ENCODE measurements around the gene KLHL29.

KLHL29 gene

DNA sequence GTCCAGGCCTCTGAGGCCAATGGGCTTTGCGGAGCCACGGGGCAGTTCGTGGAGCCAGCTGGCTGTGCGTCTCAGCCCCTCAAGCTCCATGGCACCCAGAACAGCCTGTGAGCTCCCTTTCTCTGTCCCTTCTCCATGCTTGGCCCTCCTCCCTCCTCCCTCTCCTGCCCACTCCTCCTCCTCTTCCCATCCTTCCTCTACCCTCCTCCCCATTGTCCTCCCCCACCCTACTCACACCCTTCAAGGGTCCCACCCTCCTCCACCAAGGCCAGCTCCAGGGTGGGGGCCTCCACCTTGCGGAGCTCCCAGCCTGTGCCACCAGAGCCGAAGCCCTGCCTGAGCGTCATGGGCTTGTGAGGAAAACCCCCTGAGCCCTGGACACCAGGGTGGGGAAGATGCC, 273.0 kb downstream of the KLHL29 start:
- in situ Hi-C loops (cut with HindIII; ENCODE audit: low pct_ligation_motif_present, low pct_unique_long_range_greater_than_20kb, low sequenced_read_pairs) = no loop called here

DNA sequence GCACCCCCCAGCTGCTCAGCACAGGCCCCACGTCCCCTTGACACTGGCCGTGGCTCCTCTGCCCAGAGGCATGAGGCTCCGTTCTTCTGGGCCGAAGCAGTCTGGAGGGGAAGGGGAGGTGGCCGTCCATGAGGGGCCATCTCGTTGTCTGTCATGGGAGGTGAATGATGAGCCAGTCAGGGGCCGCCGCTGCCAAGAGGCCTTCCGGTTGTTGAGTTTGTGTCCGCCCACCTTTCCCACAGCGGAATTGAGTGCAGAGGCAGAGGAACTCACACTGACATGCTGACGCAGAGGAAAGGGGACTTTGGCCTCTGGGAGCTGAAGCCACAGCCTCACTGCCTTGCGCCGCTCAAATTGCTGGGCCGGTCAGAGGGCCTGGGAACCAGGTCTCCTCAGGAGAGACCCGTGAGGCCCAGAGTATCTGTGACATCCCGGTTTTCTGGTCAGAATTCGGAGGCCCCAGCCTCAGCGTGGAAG, 273.5 kb downstream of the KLHL29 start:
- DNase-seq = no peak
- in situ Hi-C loops (cut with HindIII; ENCODE audit: low pct_ligation_motif_present, low pct_unique_long_range_greater_than_20kb, low sequenced_read_pairs) = no loop called here

More for the DNA sequence above, 273.0 kb downstream of the KLHL29 start:
- no peak for DNase-seq

DNA sequence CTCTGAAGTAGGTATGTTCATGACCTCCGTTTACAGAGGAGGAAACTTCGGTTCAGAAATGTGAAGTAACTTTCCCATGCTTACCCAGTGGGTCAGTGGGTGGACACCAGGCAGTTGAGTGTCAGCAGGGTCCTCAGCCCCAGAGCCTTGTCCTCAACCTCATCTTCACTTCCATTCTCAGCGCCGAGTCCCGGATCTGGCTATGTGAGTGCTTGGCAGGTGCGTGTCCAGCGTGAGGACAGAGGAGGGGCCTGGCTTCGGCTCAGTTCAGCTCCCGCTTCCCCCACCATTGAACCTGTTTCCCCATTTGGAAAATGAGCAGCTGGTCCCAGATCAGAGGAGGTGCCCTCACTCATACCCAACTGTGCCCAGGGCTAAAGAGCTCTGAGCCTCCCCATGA, 274.3 kb downstream of the KLHL29 start:
- DNase-seq = no peak
- in situ Hi-C loops (cut with HindIII; ENCODE audit: low pct_ligation_motif_present, low pct_unique_long_range_greater_than_20kb, low sequenced_read_pairs) = no loop called here

DNA sequence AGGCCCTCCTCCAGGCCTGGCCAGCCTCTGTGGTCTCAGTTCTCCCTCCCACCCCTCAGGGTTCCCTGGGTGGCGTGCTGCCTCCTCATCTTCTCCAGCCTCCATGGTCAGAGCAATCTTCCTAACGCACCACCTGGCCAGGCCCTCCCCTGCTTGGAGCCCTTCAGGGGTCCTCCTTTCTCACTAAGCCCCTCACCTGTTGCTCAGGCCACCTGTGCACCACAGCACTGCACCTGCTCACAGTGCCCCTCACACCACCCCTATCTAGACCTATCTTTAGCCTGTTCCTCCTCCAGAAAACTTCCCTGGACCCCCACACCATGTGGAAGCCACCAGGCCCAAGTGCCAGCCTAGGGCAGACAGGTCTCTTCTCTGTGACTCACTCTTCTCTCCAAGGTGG, 274.8 kb downstream of the KLHL29 start:
- DNase-seq = no peak
- in situ Hi-C loops (cut with HindIII; ENCODE audit: low pct_ligation_motif_present, low pct_unique_long_range_greater_than_20kb, low sequenced_read_pairs) = no loop called here

DNA sequence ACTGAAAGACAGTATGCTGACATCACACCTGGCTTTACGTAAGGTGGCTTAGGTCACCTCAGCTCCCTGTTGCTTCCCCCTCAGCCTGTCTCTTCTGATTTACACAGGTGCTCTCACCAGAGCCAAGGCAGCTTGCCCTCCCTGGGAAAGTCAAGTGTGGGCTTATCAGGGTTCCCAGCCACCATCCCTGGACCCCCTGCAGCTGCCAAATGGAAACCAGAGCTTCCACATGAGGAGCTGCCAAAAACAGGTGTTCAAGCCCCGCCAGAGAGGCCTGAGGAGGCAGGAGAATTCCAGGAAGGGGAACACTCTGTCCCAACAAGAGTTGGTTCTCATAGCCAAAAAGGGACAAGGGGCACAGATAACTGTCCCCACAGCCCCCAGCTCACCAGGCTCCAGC, 275.3 kb downstream of the KLHL29 start:
- DNase-seq = no peak
- in situ Hi-C loops (cut with HindIII; ENCODE audit: low pct_ligation_motif_present, low pct_unique_long_range_greater_than_20kb, low sequenced_read_pairs) = no loop called here

DNA sequence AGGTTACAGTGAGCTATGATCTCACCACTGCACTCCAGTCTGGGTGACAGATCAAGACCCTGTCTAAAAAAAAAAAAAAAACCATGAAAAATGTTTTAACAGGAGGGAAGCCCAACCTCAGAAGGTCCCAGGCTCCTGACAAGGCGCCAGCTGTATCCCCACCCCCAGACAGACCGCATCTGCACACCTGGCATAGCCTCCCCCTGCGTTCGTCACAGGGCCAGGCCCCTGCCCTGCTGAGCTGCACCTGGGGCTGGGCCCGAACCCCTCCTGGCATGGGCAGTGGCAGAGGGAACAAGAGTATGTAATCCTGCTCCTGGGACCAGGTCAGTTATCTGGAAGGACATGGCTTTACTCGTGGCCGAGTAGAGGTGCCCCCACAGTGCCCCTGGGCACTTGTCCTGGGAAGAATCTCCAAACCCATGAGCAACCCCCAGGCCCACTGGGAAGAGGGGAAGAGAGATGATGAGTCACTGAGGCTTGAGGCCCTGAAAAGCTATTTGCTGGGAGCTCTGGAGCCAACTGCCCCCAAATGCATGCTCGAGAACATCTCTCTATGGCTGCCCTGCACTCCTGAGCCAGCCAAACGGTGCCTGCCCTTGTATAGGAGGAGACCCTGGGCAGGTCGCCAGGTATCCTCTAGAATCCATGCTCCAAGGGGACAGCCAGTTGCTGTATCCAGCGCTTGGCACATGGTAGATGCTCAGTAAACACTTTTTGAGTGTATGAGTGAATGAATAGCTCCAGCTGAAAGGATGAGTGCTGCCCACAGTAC, 276.5 kb downstream of the KLHL29 start:
- DNase-seq = no peak
- in situ Hi-C loops (cut with HindIII; ENCODE audit: low pct_ligation_motif_present, low pct_unique_long_range_greater_than_20kb, low sequenced_read_pairs) = no loop called here

DNA sequence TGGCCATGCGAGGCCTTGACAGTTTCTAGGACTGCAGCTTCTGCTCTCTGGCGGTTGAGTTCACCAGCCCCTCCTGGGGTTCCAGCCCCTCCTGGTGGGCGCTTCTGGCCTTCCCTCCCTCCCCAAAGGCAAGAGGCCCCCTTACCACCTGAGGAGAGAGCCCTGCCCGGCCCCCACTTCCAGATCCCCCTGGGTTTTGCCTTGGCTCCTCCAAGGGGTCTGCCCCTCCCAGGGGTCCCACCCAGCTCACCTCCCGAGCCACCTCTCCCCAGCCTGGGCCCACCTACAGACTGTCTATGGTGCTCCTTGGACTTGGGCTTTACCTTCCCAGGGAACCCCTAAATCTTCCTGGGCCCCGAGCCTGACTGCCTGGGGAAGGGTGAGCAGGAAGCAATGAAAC, 277.5 kb downstream of the KLHL29 start:
- no peak for DNase-seq
- in situ Hi-C loops (cut with HindIII; ENCODE audit: low pct_ligation_motif_present, low pct_unique_long_range_greater_than_20kb, low sequenced_read_pairs) = no loop called here

DNA sequence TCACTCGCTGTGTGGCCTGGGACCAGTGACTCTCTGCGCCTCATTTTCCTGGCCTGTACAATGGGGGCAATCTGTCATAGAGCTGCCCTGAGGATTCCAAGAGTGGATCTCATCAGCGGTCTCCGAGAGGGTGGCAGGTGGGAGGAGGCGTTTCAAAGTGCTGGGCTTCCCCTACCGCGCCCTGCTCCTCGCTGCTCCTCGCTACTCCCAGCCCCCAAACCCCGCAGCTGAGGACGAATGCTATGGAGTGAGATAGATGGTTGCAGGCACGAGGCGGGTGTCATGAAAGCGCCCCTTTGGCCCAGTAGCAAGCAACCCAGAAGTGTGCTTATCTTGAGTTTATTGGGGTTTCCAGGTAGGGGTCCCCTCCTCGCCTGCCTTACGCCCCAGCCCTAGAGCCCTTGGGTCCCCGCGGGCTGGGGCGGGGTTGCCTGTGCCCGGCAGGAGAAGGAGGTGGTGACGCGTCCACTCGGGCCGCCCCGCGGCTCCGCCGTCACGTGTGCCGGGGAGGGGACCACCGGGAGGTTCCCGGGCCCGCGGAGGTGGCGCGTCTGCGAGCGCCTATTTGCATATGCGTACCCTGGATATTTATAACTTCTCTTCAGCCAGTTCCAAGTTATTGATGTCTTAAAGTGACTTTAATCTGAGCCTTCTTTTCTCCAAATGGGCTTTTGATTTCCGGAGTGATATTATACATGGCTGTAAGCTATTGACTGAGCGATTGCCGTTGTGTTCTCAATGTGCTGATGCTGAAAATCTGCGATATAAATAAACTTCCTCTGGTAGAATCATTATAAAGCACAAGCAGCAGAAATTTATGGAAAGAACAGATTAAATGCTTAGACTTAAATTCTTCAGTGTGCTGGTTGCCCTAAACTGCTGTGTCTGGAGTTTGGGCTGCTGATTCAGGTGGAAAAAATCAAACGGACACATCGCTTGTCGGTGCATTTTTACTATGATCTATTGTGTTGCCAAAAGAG, 278.3 kb downstream of the KLHL29 start:
- in situ Hi-C loops (cut with HindIII; ENCODE audit: low pct_ligation_motif_present, low pct_unique_long_range_greater_than_20kb, low sequenced_read_pairs) = no loop called here
- no peak for DNase-seq

DNA sequence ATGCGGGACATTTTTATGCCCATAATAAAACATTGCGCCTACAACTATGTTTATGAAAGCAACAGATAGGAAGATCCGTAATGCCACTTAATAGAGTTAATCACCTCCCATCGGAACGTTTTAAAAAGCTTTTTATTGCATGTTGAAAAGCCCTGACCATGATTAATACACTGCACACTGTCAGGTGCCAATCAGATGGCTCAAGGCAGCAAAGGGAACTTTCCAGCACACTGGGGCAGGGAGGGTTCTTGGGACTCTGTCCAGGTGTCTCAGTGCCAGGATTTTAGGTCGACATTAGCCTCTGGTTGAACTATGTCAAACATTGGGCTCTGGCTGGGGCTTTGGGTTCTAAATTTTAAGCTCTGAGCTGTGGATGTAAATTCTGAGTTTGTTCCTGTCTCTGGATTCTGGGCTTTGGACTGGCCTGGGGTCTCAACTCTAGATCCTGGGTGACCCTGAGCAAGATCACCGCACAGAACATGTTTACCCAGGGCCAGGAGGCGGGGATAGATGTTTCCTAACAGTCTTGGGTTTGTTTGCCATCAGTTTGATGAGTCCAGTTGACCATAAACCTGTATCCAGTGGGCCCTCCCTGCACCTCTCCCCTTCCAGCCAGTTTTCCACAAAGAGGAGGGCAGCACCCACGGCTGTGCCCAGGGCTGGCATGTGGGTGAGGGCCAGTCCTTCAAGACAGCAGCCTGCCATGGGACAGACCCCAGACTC, 279.2 kb downstream of the KLHL29 start:
- in situ Hi-C loops (cut with HindIII; ENCODE audit: low pct_ligation_motif_present, low pct_unique_long_range_greater_than_20kb, low sequenced_read_pairs) = no loop called here

DNA sequence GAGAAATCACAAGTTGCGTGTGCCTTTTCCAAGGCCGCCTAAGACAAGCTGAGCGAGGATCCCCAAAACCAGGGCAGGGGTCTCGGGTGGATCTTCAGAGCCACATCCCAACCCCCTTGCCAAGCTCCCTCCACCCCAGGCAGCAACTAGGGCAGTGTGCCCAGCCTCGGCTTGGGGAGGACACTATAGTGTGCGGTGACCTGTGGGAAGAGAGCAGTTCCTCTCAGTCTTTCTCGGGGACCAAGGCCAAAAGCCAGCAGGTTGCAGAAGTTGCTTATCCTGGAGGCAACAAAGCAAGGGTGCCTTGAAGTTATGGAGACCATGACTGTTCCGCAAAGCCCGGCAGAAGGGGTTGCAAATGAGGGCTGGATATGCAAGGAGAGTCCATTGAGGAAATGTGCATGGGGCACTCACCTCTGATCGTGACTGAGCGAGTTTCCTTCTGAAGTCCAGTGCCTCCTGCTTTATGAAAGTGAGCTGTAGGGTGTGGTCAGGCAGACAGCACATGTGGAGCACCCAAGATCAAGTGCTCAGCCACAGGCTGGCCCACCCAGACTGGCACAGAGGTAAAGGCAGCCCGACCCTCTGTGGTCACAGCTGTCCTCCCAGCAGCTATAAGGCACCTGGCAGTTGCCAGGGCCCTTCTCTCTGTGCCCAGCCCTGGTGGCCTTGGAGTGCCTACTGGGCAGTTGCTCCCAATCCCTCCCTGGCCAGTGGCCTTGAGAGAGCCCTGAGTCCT, 281.4 kb downstream of the KLHL29 start:
- no peak for DNase-seq
- in situ Hi-C loops (cut with HindIII; ENCODE audit: low pct_ligation_motif_present, low pct_unique_long_range_greater_than_20kb, low sequenced_read_pairs) = no loop called here

More for the DNA sequence above, 279.2 kb downstream of the KLHL29 start:
- DNase-seq = no peak

DNA sequence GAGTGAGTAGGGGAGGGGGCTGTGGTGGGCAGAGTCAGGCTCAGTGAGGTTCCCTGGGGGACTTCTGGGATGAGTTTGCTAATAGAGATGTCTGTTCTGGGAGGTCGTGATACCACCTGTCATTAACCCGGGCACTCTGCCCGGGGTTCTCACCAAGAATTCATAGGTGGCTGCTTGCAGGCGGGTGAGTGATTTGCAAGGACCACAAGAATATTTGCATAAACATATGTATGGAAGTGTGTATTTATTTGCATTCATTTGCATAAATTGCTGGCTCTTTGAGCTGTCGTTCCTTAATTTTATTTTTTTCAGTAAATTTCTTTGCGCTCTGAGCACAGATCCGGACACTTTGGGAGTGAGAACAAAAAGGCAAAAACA, 282.0 kb downstream of the KLHL29 start:
- in situ Hi-C loops (cut with HindIII; ENCODE audit: low pct_ligation_motif_present, low pct_unique_long_range_greater_than_20kb, low sequenced_read_pairs) = no loop called here
- DNase-seq = no peak

DNA sequence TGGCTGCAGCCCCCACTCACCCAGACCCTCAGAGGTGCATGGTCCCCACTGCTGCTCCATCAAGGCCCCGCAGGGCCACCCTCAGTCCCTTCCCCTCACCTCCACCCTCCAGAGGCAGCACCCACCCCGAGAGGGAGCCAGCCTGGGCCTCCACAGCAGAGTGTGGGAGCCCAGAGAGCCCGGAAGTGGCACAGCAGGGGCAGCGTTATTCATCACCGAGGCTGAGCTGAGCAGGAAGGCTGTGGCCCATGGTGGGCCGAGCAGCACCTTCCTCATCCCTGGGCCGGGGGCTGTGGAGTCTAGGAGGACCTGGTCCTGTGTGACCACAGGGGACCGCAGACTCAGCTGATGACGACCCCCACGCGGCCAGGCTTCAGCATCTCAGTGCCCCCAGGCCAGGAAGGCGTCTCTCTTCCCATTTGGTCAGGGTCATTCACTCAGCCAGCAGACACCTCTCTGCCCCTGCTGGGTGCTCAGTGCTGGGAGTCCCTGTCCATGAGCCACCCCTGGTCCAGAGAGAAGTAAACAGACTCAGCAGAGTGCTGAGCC, 283.9 kb downstream of the KLHL29 start:
- DNase-seq = no peak
- in situ Hi-C loops (cut with HindIII; ENCODE audit: low pct_ligation_motif_present, low pct_unique_long_range_greater_than_20kb, low sequenced_read_pairs) = no loop called here

DNA sequence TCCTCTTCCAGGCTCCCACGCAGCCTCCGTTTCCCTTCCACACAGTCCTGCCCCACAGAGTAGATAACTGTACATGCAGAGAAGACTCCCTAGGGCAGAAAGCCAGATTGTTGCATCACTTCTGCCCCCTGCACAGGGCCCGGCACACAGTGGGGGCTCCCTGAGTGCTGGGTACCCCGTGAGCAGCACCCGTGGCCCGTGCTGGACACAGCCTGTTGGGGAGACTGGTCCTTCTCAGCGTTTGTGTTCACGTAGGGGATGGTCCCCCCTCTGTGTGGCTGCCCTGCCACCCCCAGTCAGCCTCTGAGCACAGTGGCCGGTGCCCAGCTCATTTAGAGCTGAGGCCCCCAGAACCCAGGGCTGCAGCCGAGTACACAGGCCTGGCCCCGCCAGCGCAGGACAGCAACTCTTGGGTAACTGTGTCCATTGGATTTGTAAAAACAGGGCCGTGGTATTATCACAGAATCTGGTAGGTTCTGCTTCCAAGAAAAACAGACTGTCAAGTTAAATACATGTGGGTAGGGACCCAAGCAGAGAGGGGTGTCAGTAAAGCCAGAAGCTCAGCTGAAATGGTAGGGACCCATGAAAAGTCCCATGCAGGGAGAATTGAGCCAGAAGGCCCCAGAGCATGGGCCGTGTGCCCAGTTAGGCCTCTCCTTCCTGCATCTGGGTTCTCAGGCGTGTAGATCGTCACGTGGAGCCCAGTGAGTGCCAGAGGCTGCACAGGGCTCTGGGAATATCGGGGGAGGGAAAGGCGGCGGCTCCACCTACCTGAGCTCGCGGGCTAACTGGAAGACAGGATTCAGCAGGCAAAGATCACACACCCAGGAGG, 284.6 kb downstream of the KLHL29 start:
- no peak for DNase-seq
- in situ Hi-C loops (cut with HindIII; ENCODE audit: low pct_ligation_motif_present, low pct_unique_long_range_greater_than_20kb, low sequenced_read_pairs) = no loop called here

DNA sequence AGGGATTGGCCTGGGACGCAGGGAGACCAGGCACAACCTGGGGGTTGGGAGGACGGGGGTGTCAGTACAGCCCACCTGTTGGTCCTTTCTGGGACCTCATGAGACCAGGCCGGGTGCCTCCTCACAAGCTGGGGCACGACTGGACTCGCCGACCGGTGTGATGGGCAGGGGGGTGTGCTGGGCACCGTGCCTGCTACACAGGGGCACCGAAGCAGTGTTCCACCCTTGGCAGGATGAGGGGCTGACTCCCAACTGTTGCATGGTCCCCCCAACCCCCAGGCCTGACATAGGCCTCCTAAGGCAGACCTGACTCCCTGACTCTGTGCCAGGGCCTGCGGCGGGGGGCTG, 285.2 kb downstream of the KLHL29 start:
- DNase-seq = no peak

DNA sequence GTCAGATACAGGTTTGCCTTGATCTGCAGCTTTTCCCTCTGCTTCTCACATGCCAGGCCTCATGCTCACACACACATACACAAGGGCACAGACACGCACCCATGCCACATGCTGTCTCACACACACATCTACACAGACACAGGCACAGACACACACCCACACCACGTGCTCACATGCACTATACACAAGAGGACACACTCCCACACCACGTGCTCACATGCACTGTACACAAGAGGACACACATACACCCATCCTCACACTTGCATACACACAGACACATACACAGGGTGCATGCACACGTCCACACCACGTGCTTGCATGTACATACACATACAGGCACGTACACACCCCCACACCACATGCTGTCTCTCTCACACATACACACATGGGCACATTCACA, 288.1 kb downstream of the KLHL29 start:
- DNase-seq = no peak
- in situ Hi-C loops (cut with HindIII; ENCODE audit: low pct_ligation_motif_present, low pct_unique_long_range_greater_than_20kb, low sequenced_read_pairs) = no loop called here

More for the DNA sequence above, 285.2 kb downstream of the KLHL29 start:
- in situ Hi-C loops (cut with HindIII; ENCODE audit: low pct_ligation_motif_present, low pct_unique_long_range_greater_than_20kb, low sequenced_read_pairs) = no loop called here

DNA sequence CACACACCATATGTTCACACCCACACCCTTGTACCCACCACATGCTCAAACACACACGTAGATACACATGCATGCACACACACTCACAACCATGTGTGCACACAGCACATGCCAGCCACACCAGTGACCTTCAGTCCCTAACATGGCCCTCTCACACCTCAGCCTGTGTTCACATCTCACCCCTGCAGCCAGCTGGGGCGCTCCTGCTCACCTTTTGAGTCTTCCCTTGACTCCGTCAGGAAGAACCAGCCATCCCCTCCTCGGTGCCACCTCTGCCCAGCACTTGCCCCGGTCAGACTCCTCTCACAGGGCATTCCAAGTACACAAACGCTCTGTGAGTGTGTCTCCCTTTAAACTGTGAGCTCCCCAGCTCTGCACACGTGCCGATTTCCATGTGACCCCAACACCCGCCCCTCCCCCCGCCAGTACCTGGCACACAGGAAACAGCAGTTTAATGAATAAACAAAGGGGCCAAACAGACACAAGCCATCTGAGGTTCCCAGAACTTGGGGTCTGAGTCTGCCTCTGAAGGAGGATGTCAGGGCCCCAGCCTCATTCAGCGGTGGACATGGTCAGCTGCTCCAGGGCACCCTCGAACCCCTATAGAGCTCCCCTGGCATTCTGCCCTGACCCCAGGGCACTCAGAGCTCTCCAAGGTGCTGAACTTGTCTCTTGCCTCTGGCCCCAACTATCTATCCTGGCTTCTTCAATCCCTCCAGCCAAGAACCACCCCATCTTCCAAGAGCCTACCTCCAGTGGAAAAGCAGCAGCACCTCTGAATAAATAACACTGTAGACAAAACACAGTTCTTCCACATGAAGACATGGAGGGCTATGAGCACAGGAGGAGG, 289.1 kb downstream of the KLHL29 start:
- in situ Hi-C loops (cut with HindIII; ENCODE audit: low pct_ligation_motif_present, low pct_unique_long_range_greater_than_20kb, low sequenced_read_pairs) = no loop called here
- DNase-seq = peak; percentile 42
